Endothelial cell of umbilical vein (primary cell): ENCODE data around the gene ARHGEF39.

Experiments
- EZH2 ChIP-seq: IDR thresholded peaks from 2 replicates; pipeline ENCODE4 v1.6.1; 2012; ENCODE audit warnings: borderline replicate concordance, low read depth, mild to moderate bottlenecking, moderate library complexity, low read length, inconsistent platforms; ENCODE audit not compliant: severe bottlenecking
- GATA2 ChIP-seq: IDR thresholded peaks from 2 replicates; pipeline ENCODE4 v1.7.0; 2011; ENCODE audit warnings: low read depth, mild to moderate bottlenecking, moderate library complexity, mixed read lengths, low read length; ENCODE audit not compliant: insufficient read length, insufficient read depth
- POLR2A ChIP-seq: IDR thresholded peaks from 2 replicates; pipeline ENCODE4 v1.6.1; 2012; ENCODE audit warnings: low read depth, mild to moderate bottlenecking, control low read depth, low read length
- POLR2AphosphoS5 ChIP-seq: IDR thresholded peaks from 2 replicates; pipeline ENCODE4 v1.6.1; 2012; ENCODE audit warnings: low read depth, mild to moderate bottlenecking, control low read depth, low read length, moderate library complexity; ENCODE audit not compliant: insufficient read depth
- TF ChIP-seq, protein P1 (sequence below), 2 donors: IDR thresholded peaks; 1 replicate in 1 of 2; 2 replicates in 1 of 2; pipeline ENCODE4 v1.5.1; 2011; ENCODE audit warnings: low read length in 2 of 2, mild to moderate bottlenecking in 2 of 2, moderate library complexity in 2 of 2, control low read depth in 1 of 2, inconsistent platforms in 1 of 2, low read depth in 1 of 2; ENCODE audit not compliant: insufficient read depth in 1 of 2; ENCODE audit errors: extremely low read depth in 1 of 2
- TF ChIP-seq, protein P2 (sequence below): IDR thresholded peaks from 2 replicates; pipeline ENCODE4 v1.6.1; 2011; ENCODE audit not compliant: insufficient read depth, insufficient read length

DNA sequence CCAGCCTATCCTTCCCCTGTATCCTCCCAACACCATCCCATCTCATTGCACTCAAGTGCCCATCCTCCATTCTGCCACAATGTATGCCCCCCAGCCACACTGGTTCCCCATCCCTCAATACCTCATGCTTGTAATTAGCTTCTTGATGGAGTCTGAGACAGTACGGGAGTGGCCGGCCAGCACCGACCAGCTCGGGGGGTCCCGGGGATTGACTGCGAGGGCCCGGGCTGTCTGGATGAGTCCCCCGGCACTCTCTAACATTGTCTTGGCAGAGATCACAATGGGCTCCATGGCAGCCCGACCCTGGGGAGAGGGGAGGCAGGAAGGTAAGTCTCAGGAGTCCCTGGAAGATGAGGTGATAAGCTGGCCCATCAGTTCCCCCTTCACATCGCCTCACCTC is 42.0 kb upstream of the ARHGEF39 start:
- TF ChIP-seq, protein P1, sequence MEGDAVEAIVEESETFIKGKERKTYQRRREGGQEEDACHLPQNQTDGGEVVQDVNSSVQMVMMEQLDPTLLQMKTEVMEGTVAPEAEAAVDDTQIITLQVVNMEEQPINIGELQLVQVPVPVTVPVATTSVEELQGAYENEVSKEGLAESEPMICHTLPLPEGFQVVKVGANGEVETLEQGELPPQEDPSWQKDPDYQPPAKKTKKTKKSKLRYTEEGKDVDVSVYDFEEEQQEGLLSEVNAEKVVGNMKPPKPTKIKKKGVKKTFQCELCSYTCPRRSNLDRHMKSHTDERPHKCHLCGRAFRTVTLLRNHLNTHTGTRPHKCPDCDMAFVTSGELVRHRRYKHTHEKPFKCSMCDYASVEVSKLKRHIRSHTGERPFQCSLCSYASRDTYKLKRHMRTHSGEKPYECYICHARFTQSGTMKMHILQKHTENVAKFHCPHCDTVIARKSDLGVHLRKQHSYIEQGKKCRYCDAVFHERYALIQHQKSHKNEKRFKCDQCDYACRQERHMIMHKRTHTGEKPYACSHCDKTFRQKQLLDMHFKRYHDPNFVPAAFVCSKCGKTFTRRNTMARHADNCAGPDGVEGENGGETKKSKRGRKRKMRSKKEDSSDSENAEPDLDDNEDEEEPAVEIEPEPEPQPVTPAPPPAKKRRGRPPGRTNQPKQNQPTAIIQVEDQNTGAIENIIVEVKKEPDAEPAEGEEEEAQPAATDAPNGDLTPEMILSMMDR (IDR thresholded peaks at IDR 0.05; ENCODE audit: extremely low read depth in 1 of 2, insufficient read depth in 1 of 2, low read depth in 1 of 2, low read length in 2 of 2) = no peak
- TF ChIP-seq, protein P2, sequence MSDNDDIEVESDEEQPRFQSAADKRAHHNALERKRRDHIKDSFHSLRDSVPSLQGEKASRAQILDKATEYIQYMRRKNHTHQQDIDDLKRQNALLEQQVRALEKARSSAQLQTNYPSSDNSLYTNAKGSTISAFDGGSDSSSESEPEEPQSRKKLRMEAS = no peak
- TF ChIP-seq POLR2A = no peak
- no peak for TF ChIP-seq EZH2
- no peak for TF ChIP-seq GATA2
- TF ChIP-seq POLR2AphosphoS5 = no peak
